HCT116 (cell line): ENCODE data around the gene HYOU1.

ENCODE experiments used
- CTCF ChIP-seq, 3 experiments: fragments of 200-600 bp in 1 of 3; sonication (generic) in 1 of 3; IDR thresholded peaks in 2 of 3; conservative IDR thresholded peaks in 1 of 3; 2 replicates each; pipeline ENCODE4 v1.5.1; 2012 to 2017; ENCODE audit warnings: low read depth in 2 of 3, low read length in 2 of 3, antibody characterized with exemption in 1 of 3, borderline replicate concordance in 1 of 3, control low read depth in 1 of 3, mild to moderate bottlenecking in 1 of 3, mixed read lengths in 1 of 3, mixed run types in 1 of 3, moderate library complexity in 1 of 3; ENCODE audit not compliant: insufficient read depth in 1 of 3
- EGR1 ChIP-seq: IDR thresholded peaks from 2 replicates; pipeline ENCODE4 v1.6.1; 2012; ENCODE audit warnings: low read depth
- EZH2phosphoT487 ChIP-seq: fragments of 200-600 bp; IDR thresholded peaks from 2 replicates; pipeline ENCODE4 v1.6.1; 2018; ENCODE audit warnings: antibody characterized with exemption, borderline replicate concordance
- POLR2AphosphoS5 ChIP-seq: IDR thresholded peaks from 2 replicates; pipeline ENCODE4 v1.6.1; 2011; ENCODE audit warnings: mild to moderate bottlenecking, low read depth, low read length, moderate library complexity
- SRF ChIP-seq: IDR thresholded peaks from 2 replicates; pipeline ENCODE4 v1.6.1; 2012; ENCODE audit warnings: low read depth
- YY1 ChIP-seq: IDR thresholded peaks from 2 replicates; pipeline ENCODE4 v1.6.1; 2011; ENCODE audit warnings: low read length, low read depth, moderate library complexity, mild to moderate bottlenecking; ENCODE audit not compliant: insufficient replicate concordance; ENCODE audit errors: extremely low read depth

GRCh38 chr11:119054418-119054817 is 2.6 kb downstream of the HYOU1 start:
- TF ChIP-seq CTCF (IDR thresholded peaks at IDR 0.05 in 2 of 3, conservative IDR thresholded peaks at IDR 0.05 in 1 of 3; ENCODE audit: borderline replicate concordance in 1 of 3, insufficient read depth in 1 of 3, low read depth in 2 of 3, low read length in 2 of 3) (no peak), YY1 (no peak), SRF (no peak), POLR2AphosphoS5 (no peak), EGR1 (no peak), EZH2phosphoT487 (no peak)
